Measurements from ENCODE around the gene ZMYM4.

- TF ChIP-seq CTCF (IDR thresholded peaks at IDR 0.05) = no peak
- no peak for TF ChIP-seq POLR2AphosphoS5 (IDR thresholded peaks at IDR 0.05)
These were observed 13.2 kb upstream of the ZMYM4 start for GRCh38 chr1:35255276-35255675.
